GM19023 (cell line): ENCODE data around the gene FHIP1A.
"Not testable (repeated sequence)": the region's sequence is repeated elsewhere in the genome, so short reads cannot be mapped to it uniquely, and the experiment has no call there.

Experiments used
- ATAC-seq: cut with Tn5 transposase; IDR thresholded peaks from one replicate; pipeline ENCODE4 v1.9.1; 2021; ENCODE audit warnings: mild to moderate bottlenecking, moderate library complexity; ENCODE audit not compliant: unreplicated experiment

FHIP1A gene

DNA sequence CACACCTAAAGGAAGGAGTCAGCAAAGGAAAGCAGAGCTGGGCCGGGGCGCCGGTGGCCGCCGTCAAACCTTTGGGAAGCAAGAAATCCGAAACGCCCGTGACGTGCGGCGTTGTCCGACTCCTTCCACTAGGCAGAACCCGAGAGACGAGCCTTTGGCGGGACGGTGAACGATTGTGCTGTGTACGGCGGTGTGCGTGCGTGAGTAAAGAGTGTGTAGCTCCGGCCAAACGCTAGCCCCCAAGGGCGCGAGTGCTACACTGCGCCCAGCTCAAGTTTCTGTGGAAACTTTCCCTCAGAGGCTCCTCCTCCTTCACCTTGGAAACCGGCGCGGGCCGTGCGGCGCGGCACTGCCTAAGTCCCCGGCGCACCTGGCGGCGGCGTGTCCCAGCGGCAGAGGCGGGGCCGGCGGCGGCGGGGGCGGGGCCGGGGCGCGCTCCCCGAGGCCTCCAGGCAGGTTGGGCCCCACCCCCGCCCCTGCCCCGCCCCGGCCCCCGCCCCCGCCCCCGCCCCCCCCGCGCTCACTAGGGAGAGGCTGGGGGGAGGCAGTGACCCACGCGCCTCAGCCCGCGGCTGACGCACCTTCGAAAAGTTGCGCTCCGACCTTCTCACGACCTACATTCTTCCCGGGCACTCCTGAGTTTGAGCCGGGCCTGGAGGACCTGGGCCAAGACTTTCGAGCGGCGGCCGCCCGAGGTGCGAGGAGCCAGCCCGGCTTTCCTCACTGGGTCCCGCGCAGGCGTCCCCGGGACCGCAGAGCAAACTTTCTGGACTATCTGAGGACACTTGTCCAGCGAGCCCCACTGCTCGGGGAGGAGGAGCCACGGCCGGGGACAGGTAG is at the start of gene FHIP1A:
FHIP1A (plus strand) TSS at position 547 of the 840 bp plus-strand sequence. CDS start 157,084 bp downstream, outside the sequence.
- ATAC-seq = peak; percentile 80

GRCh38 chr4:151359576-151359975 is 49.4 kb upstream of the FHIP1A start:
- ATAC-seq = no peak

DNA sequence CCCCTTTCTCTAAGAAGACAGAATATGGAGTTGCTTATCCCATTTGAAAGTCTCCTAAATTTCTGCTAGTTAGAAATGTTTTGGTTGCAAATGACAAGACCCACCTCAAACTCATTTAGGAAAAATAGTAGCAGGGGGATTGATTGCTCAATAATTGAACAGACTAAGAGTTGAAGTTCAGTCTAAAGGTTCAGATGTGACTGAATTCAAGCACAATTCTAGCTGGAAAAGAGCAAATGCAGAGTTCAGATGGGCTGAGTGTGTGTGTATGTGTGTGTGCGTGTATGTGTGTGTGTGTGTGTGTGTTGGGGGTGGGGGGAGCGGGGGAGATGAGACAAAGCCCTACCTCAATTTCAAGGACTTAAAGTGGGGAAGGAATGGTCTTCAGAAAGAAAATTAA is 47.9 kb upstream of the FHIP1A start:
- ATAC-seq = no peak

- no peak for ATAC-seq
Observed at GRCh38 chr4:151361966-151362365, 47.0 kb upstream of the FHIP1A start.

DNA sequence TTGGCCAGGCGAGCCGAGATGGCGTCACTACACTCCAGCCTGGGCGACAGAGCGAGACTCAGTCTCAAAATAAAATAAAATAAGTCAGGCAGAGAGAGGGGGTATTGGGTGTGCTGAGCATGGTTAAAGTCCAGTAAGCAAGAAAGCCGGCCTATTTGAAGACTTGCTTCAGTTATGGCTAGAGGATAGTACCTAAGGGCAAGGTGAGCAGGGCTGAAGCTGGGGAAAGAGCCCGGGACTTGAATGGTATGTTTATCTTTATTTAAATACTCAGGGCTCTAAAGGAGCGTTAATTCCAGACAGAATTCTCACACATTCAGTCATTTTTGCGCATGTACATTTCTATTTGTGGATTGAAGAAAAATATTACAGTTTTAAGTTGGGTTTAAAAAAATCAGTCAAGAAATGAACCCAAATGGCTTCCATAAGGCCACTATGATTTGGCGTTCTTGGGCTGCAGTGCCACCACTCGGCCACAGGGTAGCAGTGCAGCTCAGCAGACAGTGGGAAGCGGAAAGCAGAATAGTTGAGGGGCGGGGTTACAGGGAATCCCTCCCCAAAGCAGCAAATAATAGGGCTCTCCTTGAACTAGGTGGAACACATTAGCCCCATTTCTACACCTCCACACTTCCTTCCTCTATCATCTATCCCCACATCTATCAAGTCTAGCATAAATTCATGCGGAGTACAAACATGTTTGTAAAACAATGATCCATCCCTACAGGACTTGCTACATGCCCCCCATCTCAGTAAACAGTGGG is 46.4 kb upstream of the FHIP1A start:
- peak; percentile 98 for ATAC-seq

GRCh38 chr4:151376540-151376939 is 32.4 kb upstream of the FHIP1A start:
- ATAC-seq = no peak

DNA sequence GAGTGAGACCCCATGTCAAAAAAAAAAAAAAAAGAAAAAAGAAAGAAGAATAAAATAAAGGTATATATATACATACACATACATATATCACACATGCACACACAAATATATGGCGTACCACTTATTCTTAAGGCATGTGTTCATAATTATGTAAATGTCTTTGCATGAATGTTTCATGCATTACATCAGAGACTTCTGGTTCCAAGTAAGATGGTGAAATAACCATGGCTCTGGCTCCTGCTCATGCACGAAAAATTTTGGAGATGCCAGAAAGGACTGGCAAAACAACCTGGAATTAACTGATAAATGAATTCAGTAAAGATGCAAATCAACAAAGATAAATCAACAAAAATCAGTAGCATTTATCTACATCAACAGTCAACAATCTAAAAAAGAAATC is 19.7 kb upstream of the FHIP1A start:
- no peak for ATAC-seq

DNA sequence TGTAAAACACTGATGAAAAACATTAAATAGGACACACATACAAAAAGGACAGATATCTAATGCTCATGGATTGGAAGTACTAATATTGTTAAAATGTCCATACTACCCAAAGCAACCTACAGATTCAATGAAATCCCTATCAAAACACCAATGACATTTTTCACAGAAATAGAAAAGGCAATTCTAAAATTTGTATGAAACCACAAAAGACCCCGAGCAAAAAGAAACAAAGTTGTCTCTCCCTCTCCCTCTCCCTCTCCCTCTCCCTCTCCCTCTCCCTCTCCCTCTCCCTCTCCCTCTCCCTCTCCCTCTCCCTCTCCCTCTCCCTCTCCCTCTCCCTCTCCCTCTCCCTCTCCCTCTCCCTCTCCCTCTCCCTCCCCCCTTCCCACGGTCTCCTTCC is 19.2 kb upstream of the FHIP1A start:
- not testable (repeated sequence) for ATAC-seq

GRCh38 chr4:151395873-151396272 is 13.1 kb upstream of the FHIP1A start:
- no peak for ATAC-seq

GRCh38 chr4:151400343-151400742 is 8.6 kb upstream of the FHIP1A start:
- ATAC-seq = no peak

DNA sequence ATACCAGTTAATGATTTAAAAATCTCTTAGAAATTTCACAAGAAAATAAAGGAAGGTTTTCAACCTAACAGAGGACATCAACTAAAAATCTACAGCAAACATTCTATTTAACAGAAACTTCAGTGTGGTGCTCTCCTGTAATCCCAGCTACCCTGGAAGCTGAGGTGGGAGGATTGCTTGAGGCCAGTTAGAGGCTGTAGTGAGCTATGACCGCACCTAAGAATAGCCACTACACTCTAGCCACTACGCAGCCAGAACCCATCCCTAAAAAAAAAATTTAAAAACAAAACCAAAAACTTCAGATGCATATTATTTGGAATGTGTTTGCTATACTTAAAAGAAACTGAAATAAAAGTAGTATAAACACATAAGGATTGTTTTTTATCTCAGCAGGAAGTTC is 7.2 kb upstream of the FHIP1A start:
- ATAC-seq = no peak

DNA sequence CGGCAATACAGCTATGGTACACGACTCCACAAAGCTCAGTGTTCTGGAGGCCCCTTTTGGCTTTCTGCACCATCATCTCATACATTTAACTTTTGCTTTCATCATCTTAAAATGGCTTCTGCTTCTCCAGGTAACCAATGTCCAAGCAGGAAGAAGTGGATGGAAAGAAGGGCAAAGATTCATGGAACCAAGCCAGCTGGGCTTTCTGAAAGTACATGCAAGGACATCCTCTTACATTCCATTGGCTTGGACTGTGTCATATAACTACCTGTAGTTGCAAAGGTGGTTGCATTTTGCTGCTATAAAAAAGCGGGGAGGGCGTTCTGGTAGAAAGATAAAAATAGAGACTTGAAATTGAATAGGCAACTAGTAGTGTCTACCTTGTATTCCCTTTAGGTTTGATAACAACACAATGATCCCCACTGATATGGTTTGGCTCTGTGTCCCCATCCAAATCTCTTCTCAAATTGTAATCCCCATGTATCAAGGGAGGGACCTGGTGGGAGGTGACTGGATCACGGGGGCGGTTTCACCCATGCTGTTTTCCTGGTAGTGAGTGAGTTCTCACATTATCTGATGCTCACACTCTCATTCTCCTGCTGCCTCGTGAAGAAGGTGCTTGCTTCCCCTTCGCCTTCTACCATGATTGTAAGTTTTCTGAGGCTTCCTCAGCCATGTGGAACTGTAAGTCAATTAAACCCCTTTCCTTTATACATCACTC is 6.7 kb upstream of the FHIP1A start:
- ATAC-seq = no peak

DNA sequence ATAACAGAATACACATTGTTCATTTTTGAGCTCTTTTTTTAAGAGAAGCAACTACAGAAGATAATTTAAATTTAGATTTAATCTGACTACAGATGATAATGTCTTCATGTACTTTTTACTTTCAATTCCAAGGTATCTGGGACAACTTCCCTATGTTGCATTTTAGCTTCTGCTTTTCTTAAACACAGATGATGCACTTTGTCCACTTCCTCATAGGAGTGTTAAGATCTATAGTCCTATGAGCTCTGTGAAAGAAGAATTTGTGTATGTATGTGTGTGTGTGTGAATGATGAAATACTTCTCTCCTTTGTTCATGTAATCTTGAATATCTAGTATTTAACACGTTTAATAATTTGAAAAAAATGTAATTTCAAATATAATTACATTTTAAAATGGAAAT is 5.3 kb upstream of the FHIP1A start:
- ATAC-seq = no peak

DNA sequence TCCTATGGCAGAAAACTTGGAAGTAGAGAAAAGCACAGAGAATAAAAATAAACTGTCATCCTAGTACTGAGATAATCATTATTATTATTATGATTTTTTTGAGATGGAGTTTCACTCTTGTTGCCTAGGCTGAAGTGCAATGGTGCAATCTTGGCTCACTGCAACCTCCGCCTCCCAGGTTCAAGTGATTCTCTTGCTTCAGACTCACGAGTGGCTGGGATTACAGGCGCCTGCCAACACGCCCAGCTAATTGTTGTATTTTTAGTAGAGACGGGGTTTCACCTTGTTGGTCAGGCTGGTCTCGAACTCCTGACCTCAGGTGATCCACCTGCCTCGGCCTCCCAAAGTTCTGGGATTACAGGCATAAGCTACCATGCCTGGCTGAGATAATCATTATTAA is 4.2 kb upstream of the FHIP1A start:
- not testable (repeated sequence) for ATAC-seq

DNA sequence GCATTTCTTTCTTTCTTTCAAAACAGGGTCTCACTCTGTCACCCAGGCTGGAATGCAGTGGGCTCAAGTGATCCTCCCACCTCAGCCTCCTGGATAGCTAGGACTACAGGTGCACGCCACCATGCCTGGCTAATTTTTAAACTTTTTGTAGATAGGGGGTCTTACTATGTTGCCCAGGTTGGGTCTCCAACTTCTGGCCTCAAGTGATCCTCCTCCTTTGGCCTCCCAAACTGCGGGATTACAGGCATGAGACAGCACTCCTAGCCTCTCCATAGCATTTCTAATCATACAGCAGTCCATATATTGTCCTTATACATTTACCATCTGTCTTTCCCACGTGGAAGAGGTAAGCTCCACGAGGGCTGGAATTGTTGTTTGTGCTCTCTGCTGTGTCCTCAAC is 2.0 kb upstream of the FHIP1A start:
- ATAC-seq = no peak

DNA sequence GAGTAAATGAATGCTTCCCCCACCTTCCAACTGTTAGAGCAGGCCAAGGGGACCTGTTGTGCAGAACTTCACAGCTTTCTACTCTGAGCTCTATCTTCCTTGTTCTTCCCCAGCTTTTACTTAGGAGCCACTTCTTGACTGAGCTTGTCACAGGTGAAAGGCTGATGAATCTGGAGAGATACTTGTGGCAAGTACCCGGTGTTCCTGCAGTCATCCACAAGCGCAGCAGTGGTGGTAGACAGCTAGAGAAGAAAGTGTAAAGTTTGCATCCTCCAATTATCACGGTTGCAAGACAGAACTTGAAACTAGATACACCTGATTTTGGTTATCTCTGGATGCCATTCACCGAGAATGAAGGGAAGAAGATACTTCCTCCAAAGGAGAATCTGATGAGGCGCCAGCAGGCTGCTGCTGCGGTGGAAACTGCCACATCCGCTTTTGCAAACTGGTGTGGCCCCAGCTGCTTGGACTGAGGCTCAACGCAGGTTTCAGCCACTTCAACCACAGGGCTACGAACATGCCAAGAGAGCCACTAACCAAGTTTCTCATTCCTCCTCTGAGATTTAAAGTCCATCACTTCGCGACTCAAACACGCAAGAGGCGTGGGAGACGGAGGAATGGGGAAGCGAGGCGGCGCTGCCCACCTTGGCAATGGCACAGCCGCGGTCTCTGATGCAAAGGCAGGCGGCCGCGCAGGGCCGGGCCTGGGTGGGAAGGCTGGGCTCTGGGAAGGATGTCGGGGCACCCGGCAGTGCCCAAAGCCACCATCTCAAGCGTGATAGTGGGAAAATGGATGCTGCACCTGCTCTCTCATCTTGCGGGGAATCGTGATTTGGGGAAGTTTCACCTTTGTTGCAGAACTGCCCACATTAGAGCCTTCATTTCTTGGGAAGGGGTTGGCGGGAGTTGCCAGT is 1.3 kb upstream of the FHIP1A start:
- peak; percentile 76 for ATAC-seq

GRCh38 chr4:151408380-151408629 is 671 bp upstream of the FHIP1A start:
- peak; percentile 1 for ATAC-seq

- ATAC-seq = no peak
Observed at GRCh38 chr4:151409470-151410313, 716 bp downstream of the FHIP1A start.

GRCh38 chr4:151415978-151416377 is 7.0 kb downstream of the FHIP1A start:
- no peak for ATAC-seq

- ATAC-seq = no peak
Observed at GRCh38 chr4:151417164-151417571, 8.2 kb downstream of the FHIP1A start.
